HUES64 (cell line): ENCODE results near the gene OR5AL1. TPM values are rescaled to one million over a fixed set of nuclear protein-coding genes. Genes with fewer than 3 reads are reported as not detected.
"Not testable (repeated sequence)": the region's sequence is repeated elsewhere in the genome, so short reads cannot be mapped to it uniquely, and the experiment has no call there.

ENCODE experiments used
- H3K27ac ChIP-seq: 2 replicates; pipeline ENCODE4 v1.7.0; 2013; ENCODE audit warnings: low read depth, low read length, inconsistent platforms
- H3K27me3 ChIP-seq: 2 replicates; pipeline ENCODE4 v1.6.1; 2013; ENCODE audit warnings: mild to moderate bottlenecking, low read length; ENCODE audit not compliant: insufficient read depth
- H3K36me3 ChIP-seq: 2 replicates; pipeline ENCODE4 v1.6.1; 2013; ENCODE audit warnings: mild to moderate bottlenecking, low read length; ENCODE audit not compliant: insufficient read depth
- H3K4me1 ChIP-seq: 2 replicates; pipeline ENCODE4 v1.6.1; 2013; ENCODE audit warnings: mild to moderate bottlenecking, low read length, moderate library complexity; ENCODE audit not compliant: insufficient read depth
- H3K4me3 ChIP-seq: 2 replicates; pipeline ENCODE4 v1.5.1; 2013; ENCODE audit warnings: mild to moderate bottlenecking, low read length, moderate library complexity
- H3K9ac ChIP-seq: 2 replicates; pipeline ENCODE4 v1.6.1; 2013; ENCODE audit warnings: mild to moderate bottlenecking, low read depth, low read length
- H3K9me3 ChIP-seq: 2 replicates; pipeline ENCODE4 v1.6.1; 2013; ENCODE audit warnings: low read depth, low read length; ENCODE audit not compliant: insufficient read depth
- WGBS: fragments of 150-250, 120-280 bp; methylation state at CpG from one replicate; pipeline ENCODE4 v1.1.7; 2013; ENCODE audit warnings: missing lambda C conversion rate; 5-methylcytosine and 5-hydroxymethylcytosine counted together
- polyA plus RNA-seq, 2 experiments: library from polyadenylated mRNA; stranded (reverse); fragments of 50-300 nt; gene quantifications; one replicate each; pipeline ENCODE4 v1.2.3, GENCODE V29; 2013

The OR5AL1 gene
- polyA plus RNA-seq (2013, experiment 1 of 2), result not detected
- not detected for polyA plus RNA-seq (2013, experiment 2 of 2)

GRCh38 chr11:56412396-56412795 lies at the start of gene OR5AL1:
OR5AL1 (plus strand) TSS chr11:56412696.
- Histone ChIP-seq H3K4me3 (no peak within 1 kb of the TSS), H3K36me3 (no peaks in the 10 kb centered on the region), H3K4me1 (no peaks in the 10 kb centered on the region), H3K9me3 (0 out of 2 replicates have a peak, but pooled peaks cover 2% of the 10 kb centered on the region), H3K27me3 (no peaks in the 10 kb centered on the region), H3K9ac (no peak within 1 kb of the TSS), H3K27ac (no peak within 1 kb of the TSS)
- 73% methylated on average over 1 of the region's 1 CpG for WGBS

GRCh38 chr11:56375324-56375723 lies 37.2 kb upstream of the OR5AL1 start, which contains the start of gene OR8U1:
OR8U1 (plus strand) TSS chr11:56375624; CDS start chr11:56375624, 0 bp downstream.
- no peaks in the 10 kb centered on the region for H3K9me3 ChIP-seq
- 74% methylated on average over 1 of the region's 2 CpGs for WGBS
- H3K27ac ChIP-seq, result no peak within 1 kb of the TSS
- H3K4me1 ChIP-seq, result no peaks in the 10 kb centered on the region
- H3K36me3 ChIP-seq, result no peaks in the 10 kb centered on the region
- no peaks in the 10 kb centered on the region for H3K27me3 ChIP-seq
- H3K9ac ChIP-seq, result no peak within 1 kb of the TSS
- no peak within 1 kb of the TSS for H3K4me3 ChIP-seq

- WGBS, result 100% methylated on average over 1 of the region's 2 CpGs
Observed at GRCh38 chr11:56380120-56380519, 32.4 kb upstream of the OR5AL1 start.

GRCh38 chr11:56394381-56394780 lies 18.1 kb upstream of the OR5AL1 start:
- Histone ChIP-seq H3K36me3 (no peaks in the 10 kb centered on the region), H3K4me3 (no peak overlapping the region), H3K9me3 (no peaks in the 10 kb centered on the region), H3K27me3 (no peaks in the 10 kb centered on the region), H3K27ac (no peak overlapping the region), H3K9ac (no peak overlapping the region), H3K4me1 (no peaks in the 10 kb centered on the region)
- WGBS, result 97% methylated on average over 3 of the region's 3 CpGs

More at GRCh38 chr11:56380120-56380519, 32.4 kb upstream of the OR5AL1 start:
- H3K4me1 ChIP-seq, result no peaks in the 10 kb centered on the region
- H3K9ac ChIP-seq, result no peak overlapping the region
- H3K36me3 ChIP-seq, result no peaks in the 10 kb centered on the region
- H3K4me3 ChIP-seq, result no peak overlapping the region
- H3K9me3 ChIP-seq, result no peaks in the 10 kb centered on the region
- no peak overlapping the region for H3K27ac ChIP-seq
- H3K27me3 ChIP-seq, result no peaks in the 10 kb centered on the region

- Histone ChIP-seq H3K4me1 (no peaks in the 10 kb centered on the region), H3K9me3 (no peaks in the 10 kb centered on the region), H3K27ac (no peak overlapping the region), H3K27me3 (no peaks in the 10 kb centered on the region), H3K9ac (no peak overlapping the region), H3K36me3 (no peaks in the 10 kb centered on the region), H3K4me3 (no peak overlapping the region)
- WGBS, result 88% methylated on average over 2 of the region's 3 CpGs
Observed at GRCh38 chr11:56396047-56396446, 16.4 kb upstream of the OR5AL1 start.

GRCh38 chr11:56401858-56402461 lies 10.5 kb upstream of the OR5AL1 start:
- not testable (repeated sequence) for H3K4me1 ChIP-seq, H3K9me3 ChIP-seq, H3K36me3 ChIP-seq, H3K4me3 ChIP-seq, H3K9ac ChIP-seq, H3K27me3 ChIP-seq, H3K27ac ChIP-seq
- WGBS, result 90% methylated on average over 27 of the region's 27 CpGs

GRCh38 chr11:56404393-56404792 lies 8.1 kb upstream of the OR5AL1 start:
- Histone ChIP-seq H3K27ac (no peak overlapping the region), H3K9me3 (no peaks in the 10 kb centered on the region), H3K36me3 (no peaks in the 10 kb centered on the region)

GRCh38 chr11:56410801-56411200 lies 1.7 kb upstream of the OR5AL1 start:
- Histone ChIP-seq H3K4me1 (no peaks in the 10 kb centered on the region), H3K9ac (no peak overlapping the region), H3K27ac (no peak overlapping the region), H3K9me3 (0 out of 2 replicates have a peak, but pooled peaks cover 2% of the 10 kb centered on the region), H3K4me3 (no peak overlapping the region), H3K36me3 (no peaks in the 10 kb centered on the region), H3K27me3 (no peaks in the 10 kb centered on the region)

More at GRCh38 chr11:56404393-56404792, 8.1 kb upstream of the OR5AL1 start:
- Histone ChIP-seq H3K9ac (no peak overlapping the region), H3K4me3 (no peak overlapping the region), H3K4me1 (no peaks in the 10 kb centered on the region), H3K27me3 (no peaks in the 10 kb centered on the region)
- WGBS, result 97% methylated on average over 2 of the region's 2 CpGs

GRCh38 chr11:56453521-56453920 lies 41.0 kb downstream of the OR5AL1 start:
- no peaks in the 10 kb centered on the region for H3K9me3 ChIP-seq
- H3K36me3 ChIP-seq, result no peaks in the 10 kb centered on the region
- 92% methylated on average over 4 of the region's 4 CpGs for WGBS
- no peaks in the 10 kb centered on the region for H3K27me3 ChIP-seq
- no peak overlapping the region for H3K4me3 ChIP-seq
- H3K4me1 ChIP-seq, result no peaks in the 10 kb centered on the region
- no peak overlapping the region for H3K27ac ChIP-seq
- H3K9ac ChIP-seq, result no peak overlapping the region

- 100% methylated on average over 1 of the region's 1 CpG for WGBS
- H3K4me3 ChIP-seq, result no peak overlapping the region
Observed at GRCh38 chr11:56457076-56457475, 44.6 kb downstream of the OR5AL1 start.

More at GRCh38 chr11:56457076-56457475, 44.6 kb downstream of the OR5AL1 start:
- no peak overlapping the region for H3K27ac ChIP-seq
- H3K4me1 ChIP-seq, result no peaks in the 10 kb centered on the region
- peaks cover 7% of the 10 kb centered on the region; the same call in 1 of the 2 replicates for H3K9me3 ChIP-seq
- no peak overlapping the region for H3K9ac ChIP-seq
- H3K36me3 ChIP-seq, result no peaks in the 10 kb centered on the region
- no peaks in the 10 kb centered on the region for H3K27me3 ChIP-seq
